IMR-90 (cell line): ENCODE results near the gene TUBB2B. TPM values are rescaled to one million over a fixed set of nuclear protein-coding genes. Genes with fewer than 3 reads are reported as not detected.

ENCODE experiments used
- ATAC-seq: fragments of 200-7000 bp; cut with Tn5 transposase; 2 replicates; pipeline ENCODE4 v1.9.1; 2020; ENCODE audit warnings: low read depth, mild to moderate bottlenecking, moderate library complexity
- BruUV-seq: library from RNA; stranded (reverse); fragments of 400-500 nt; replicated peaks from 2 replicates; lab custom pipeline; 2021; lab: Mats Ljungman, UMichigan
- CTCF ChIA-PET: fragments of 300-600 bp; formaldehyde crosslinking; extraction: SDS; loops from one replicate; lab custom pipeline; 2021; ENCODE audit warnings: antibody characterized with exemption; lab: Yijun Ruan, JAX
- POLR2A ChIA-PET: fragments of 300-600 bp; sonication (Branson Sonifier 250); formaldehyde crosslinking; loops from one replicate; lab custom pipeline; 2022; ENCODE audit warnings: antibody characterized with exemption; ENCODE audit not compliant: unreplicated experiment; lab: Charles Lee
- DNase-seq: peaks from one replicate; pipeline ENCODE4 v3.0.0; 2013
- H2AFZ ChIP-seq: replicated peaks from 2 replicates; pipeline ENCODE3; 2013; ENCODE audit warnings: low read length, mild to moderate bottlenecking; ENCODE audit not compliant: poor library complexity
- H2AK5ac ChIP-seq: 2 replicates; pipeline ENCODE4 v1.6.1; 2013; ENCODE audit warnings: low read depth, low read length, inconsistent platforms
- H2AK9ac ChIP-seq: replicated peaks from 2 replicates; pipeline ENCODE3; 2013; ENCODE audit warnings: mild to moderate bottlenecking, low read depth, low read length, moderate library complexity; ENCODE audit not compliant: poor library complexity
- H2BK120ac ChIP-seq: 2 replicates; pipeline ENCODE4 v1.6.1; 2013; ENCODE audit warnings: low read depth, low read length, inconsistent platforms
- H2BK15ac ChIP-seq: 3 replicates; pipeline ENCODE4 v1.6.1; 2013; ENCODE audit warnings: low read depth, low read length, inconsistent platforms
- H2BK20ac ChIP-seq: 2 replicates; pipeline ENCODE4 v1.6.1; 2013; ENCODE audit warnings: low read depth, mild to moderate bottlenecking, inconsistent platforms, low read length, moderate library complexity
- H2BK5ac ChIP-seq: 2 replicates; pipeline ENCODE4 v1.6.1; 2013; ENCODE audit warnings: mild to moderate bottlenecking, low read depth, low read length, inconsistent platforms; ENCODE audit not compliant: poor library complexity, severe bottlenecking
- H3K14ac ChIP-seq: replicated peaks from 2 replicates; pipeline ENCODE4 v1.6.1; 2013; ENCODE audit warnings: low read depth, low read length, inconsistent platforms
- H3K18ac ChIP-seq: 2 replicates; pipeline ENCODE4 v1.6.1; 2013; ENCODE audit warnings: low read depth, low read length, control low read depth
- H3K23ac ChIP-seq: 2 replicates; pipeline ENCODE4 v1.6.1; 2013; ENCODE audit warnings: low read depth, low read length, inconsistent platforms
- H3K27ac ChIP-seq: 2 replicates; pipeline ENCODE4 v1.5.1; 2013; ENCODE audit warnings: mild to moderate bottlenecking, control low read depth, low read length; ENCODE audit not compliant: insufficient read depth
- H3K27me3 ChIP-seq: 2 replicates; pipeline ENCODE4 v1.6.1; 2013; ENCODE audit warnings: low read length; ENCODE audit not compliant: control insufficient read depth, insufficient read depth
- H3K36me3 ChIP-seq: 2 replicates; pipeline ENCODE4 v1.6.1; 2013; ENCODE audit warnings: low read length, mixed read lengths; ENCODE audit not compliant: control insufficient read depth, insufficient read depth
- H3K4ac ChIP-seq: 2 replicates; pipeline ENCODE4 v1.6.1; 2013; ENCODE audit warnings: low read depth, low read length, inconsistent platforms
- H3K4me1 ChIP-seq: 2 replicates; pipeline ENCODE4 v1.6.1; 2013; ENCODE audit warnings: low read length, mixed read lengths; ENCODE audit not compliant: control insufficient read depth, insufficient read depth
- H3K4me2 ChIP-seq: 2 replicates; pipeline ENCODE4 v1.6.1; 2013; ENCODE audit warnings: low read depth, mild to moderate bottlenecking, control low read depth, low read length, moderate library complexity
- H3K4me3 ChIP-seq: 2 replicates; pipeline ENCODE4 v1.5.1; 2013; ENCODE audit warnings: low read depth, mild to moderate bottlenecking, control low read depth, low read length, moderate library complexity; ENCODE audit not compliant: insufficient read depth
- H3K56ac ChIP-seq: 2 replicates; pipeline ENCODE4 v1.6.1; 2013; ENCODE audit warnings: low read length, inconsistent platforms; ENCODE audit not compliant: insufficient read depth; ENCODE audit errors: extremely low read depth
- H3K79me1 ChIP-seq, 2 experiments: 2 replicates each; pipeline ENCODE4 v1.6.1; 2013; ENCODE audit warnings: low read length in 2 of 2, inconsistent platforms in 1 of 2, low read depth in 1 of 2
- H3K9ac ChIP-seq: 2 replicates; pipeline ENCODE4 v1.6.1; 2013; ENCODE audit warnings: low read depth, low read length, control low read depth
- H3K9me1 ChIP-seq: 2 replicates; pipeline ENCODE4 v1.6.1; 2013; ENCODE audit warnings: low read length, inconsistent platforms; ENCODE audit not compliant: insufficient read depth
- H3K9me3 ChIP-seq: 2 replicates; pipeline ENCODE4 v1.6.1; 2013; ENCODE audit warnings: low read length; ENCODE audit not compliant: control insufficient read depth, insufficient read depth
- H4K20me1 ChIP-seq: 2 replicates; pipeline ENCODE4 v1.6.1; 2013; ENCODE audit warnings: low read length, inconsistent platforms; ENCODE audit not compliant: insufficient read depth
- H4K5ac ChIP-seq: 2 replicates; pipeline ENCODE4 v1.6.1; 2013; ENCODE audit warnings: mild to moderate bottlenecking, low read depth, low read length, control low read depth
- H4K8ac ChIP-seq, 2 experiments: 2 replicates each; pipeline ENCODE4 v1.6.1; 2013; ENCODE audit warnings: low read depth in 2 of 2, low read length in 2 of 2, control low read depth in 1 of 2, inconsistent platforms in 1 of 2
- H4K91ac ChIP-seq: 2 replicates; pipeline ENCODE4 v1.6.1; 2013; ENCODE audit warnings: low read depth, low read length, inconsistent platforms; ENCODE audit not compliant: insufficient read depth
- BHLHE40 ChIP-seq: fragments of 150-350 bp; IDR thresholded peaks from 2 replicates; pipeline ENCODE4 v1.6.1; 2016; ENCODE audit warnings: mild to moderate bottlenecking, low read depth, low read length
- CEBPB ChIP-seq: IDR thresholded peaks from 2 replicates; pipeline ENCODE4 v1.6.1; 2012; ENCODE audit warnings: low read depth, low read length, improper control_type of control experiment
- CHD1 ChIP-seq: IDR thresholded peaks from 2 replicates; pipeline ENCODE4 v1.6.1; 2012; ENCODE audit warnings: low read depth, low read length, improper control_type of control experiment
- ELK1 ChIP-seq: fragments of 150-350 bp; IDR thresholded peaks from 2 replicates; pipeline ENCODE4 v1.6.1; 2016; ENCODE audit warnings: low read depth, mild to moderate bottlenecking, low read length, moderate library complexity, borderline replicate concordance
- FOS ChIP-seq: fragments of 150-350 bp; IDR thresholded peaks from 2 replicates; pipeline ENCODE4 v1.6.1; 2016; ENCODE audit warnings: low read depth, low read length
- MAFK ChIP-seq: IDR thresholded peaks from 2 replicates; pipeline ENCODE4 v1.6.1; 2012; ENCODE audit warnings: low read depth, low read length, improper control_type of control experiment
- MAZ ChIP-seq: IDR thresholded peaks from 2 replicates; pipeline ENCODE4 v1.6.1; 2012; ENCODE audit warnings: low read depth, mild to moderate bottlenecking, low read length, improper control_type of control experiment, moderate library complexity, borderline replicate concordance
- MXI1 ChIP-seq: IDR thresholded peaks from 2 replicates; pipeline ENCODE4 v1.6.1; 2012; ENCODE audit warnings: low read depth, mild to moderate bottlenecking, low read length, moderate library complexity, borderline replicate concordance
- NFE2L2 ChIP-seq: fragments of 150-350 bp; IDR thresholded peaks from 2 replicates; pipeline ENCODE4 v1.6.1; 2016; ENCODE audit warnings: low read depth, mild to moderate bottlenecking, low read length
- POLR2A ChIP-seq: IDR thresholded peaks from 2 replicates; pipeline ENCODE4 v1.6.1; 2012; ENCODE audit warnings: mild to moderate bottlenecking, low read depth, low read length
- RAD21 ChIP-seq: IDR thresholded peaks from 2 replicates; pipeline ENCODE4 v1.6.1; 2012; ENCODE audit warnings: low read length, improper control_type of control experiment
- RCOR1 ChIP-seq: IDR thresholded peaks from 2 replicates; pipeline ENCODE4 v1.6.1; 2012; ENCODE audit warnings: mild to moderate bottlenecking, low read length, improper control_type of control experiment; ENCODE audit not compliant: insufficient replicate concordance
- RFX5 ChIP-seq: IDR thresholded peaks from 2 replicates; pipeline ENCODE4 v1.8.0; 2012; ENCODE audit warnings: low read depth, mild to moderate bottlenecking, low read length, moderate library complexity
- SMC3 ChIP-seq: fragments of 150-350 bp; IDR thresholded peaks from 2 replicates; pipeline ENCODE4 v1.6.1; 2016; ENCODE audit warnings: low read depth, mild to moderate bottlenecking, antibody characterized with exemption, low read length, moderate library complexity
- USF2 ChIP-seq: fragments of 150-350 bp; IDR thresholded peaks from 2 replicates; pipeline ENCODE4 v1.6.1; 2017; ENCODE audit warnings: mild to moderate bottlenecking, antibody characterized with exemption, low read length, low read depth
- WGBS, 2 experiments: methylation state at CpG; one replicate each; pipeline versions ENCODE4 v1.1.5 to v1.1.7; 2013; ENCODE audit warnings: missing lambda C conversion rate in 2 of 2; ENCODE audit not compliant: insufficient read length in 1 of 2; ENCODE audit errors: extremely low coverage in 2 of 2; 5-methylcytosine and 5-hydroxymethylcytosine counted together
- dilution Hi-C: fragments of 300-500 bp; cut with HindIII; formaldehyde crosslinking; loops from one replicate; pipeline ENCODE4 v1.14.3; 2018; ENCODE audit warnings: low sequenced_read_pairs; ENCODE audit not compliant: unreplicated experiment
- in situ Hi-C: fragments of 300-500 bp; cut with MboI; formaldehyde crosslinking; loops from 3 replicates; pipeline ENCODE4 v1.14.3; 2019; ENCODE audit warnings: low sequenced_read_pairs, inconsistent platforms, mixed read lengths
- intact Hi-C: fragments of 100-400 bp; cut with micrococcal nuclease; formaldehyde crosslinking; loops from 2 replicates; pipeline ENCODE4 v1.10.0; 2022
- polyA plus RNA-seq, 3 experiments: library from polyadenylated mRNA; depleted of rRNA; stranded (reverse); fragments of >200 nt; gene quantifications; 2 replicates each; pipeline ENCODE4 v1.2.3, GENCODE V29; 2012; ENCODE audit warnings: low replicate concordance in 1 of 3
- total RNA-seq: library from RNA; depleted of rRNA; stranded (reverse); fragments of >200 nt; gene quantifications from 2 replicates; pipeline ENCODE4 v1.2.3, GENCODE V29; 2012

TUBB2B gene
- total and polyA plus RNA-seq, 2 of the 4 experiments (the other 2 are of a cell fraction): 13.6 to 21.1 TPM

- peak overlapping the region; percentile 26 to 69; a peak in 3 of 4 replicates for H4K8ac ChIP-seq
- H2BK5ac ChIP-seq: peak overlapping the region; percentile 81
- peak overlapping the region; percentile 83 for H3K14ac ChIP-seq
- H2AK5ac ChIP-seq: peak overlapping the region; percentile 65; the same call in 1 of the 2 replicates
- peak overlapping the region; percentile 68 for H3K27ac ChIP-seq
- peak overlapping the region; percentile 68; the same call in 2 of the 3 replicates for H2BK15ac ChIP-seq
- WGBS, 2 experiments: 18% methylated on average over 2 of the region's 14 CpGs; no CpG with 5 or more reads in 1 of the 2 experiments
- H3K4me1 ChIP-seq: peaks cover 18% of the 10 kb centered on the region
- ATAC-seq (peak; percentile 43), DNase-seq (peak; percentile 95)
- H2AK9ac ChIP-seq: peak overlapping the region; percentile 39
- H3K27me3 ChIP-seq: no peaks in the 10 kb centered on the region
- no peaks in the 10 kb centered on the region for H3K36me3 ChIP-seq
- H3K4me2 ChIP-seq: peak overlapping the region; percentile 45
- in situ Hi-C loops: no loop called here
- H2BK20ac ChIP-seq: peak overlapping the region; percentile 91
- dilution Hi-C loops: no loop called here
- no peak overlapping the region; the same call in 1 of the 2 replicates for H3K56ac ChIP-seq
- H3K9me1 ChIP-seq: peaks cover 6% of the 10 kb centered on the region
- intact Hi-C loops: loop anchor here (1.0 kb wide), 1 partner anchor 51 kb away; the partner anchor contains the start of gene TUBB2A
- peak overlapping the region; percentile 44 for H3K23ac ChIP-seq
- ChIA-PET POLR2A (no interaction called here), CTCF (interaction anchor here (0.6 to 0.8 kb wide), 4 partner anchors 15 to 802 kb away, joined by 3 read pairs; no protein-coding TSS in a partner anchor)
- no peaks in the 10 kb centered on the region for H4K20me1 ChIP-seq
- no peaks in the 10 kb centered on the region for H3K9me3 ChIP-seq
- BruUV-seq: no TSS peak
- no peak overlapping the region for H3K4me3 ChIP-seq
- H4K5ac ChIP-seq: peak overlapping the region; percentile 28; the same call in 1 of the 2 replicates
- peak overlapping the region; percentile 75 for H3K4ac ChIP-seq
- peak overlapping the region; percentile 56; the same call in 1 of the 2 replicates for H4K91ac ChIP-seq
- H2AFZ ChIP-seq: peak overlapping the region; percentile 88
- peak overlapping the region; percentile 36 for H3K18ac ChIP-seq
- H2BK120ac ChIP-seq: peak overlapping the region; percentile 66
- no peaks in the 10 kb centered on the region for H3K79me1 ChIP-seq
- H3K9ac ChIP-seq: peak overlapping the region; percentile 35; the same call in 1 of the 2 replicates
- TF ChIP-seq FOS: peak; percentile 48
- TF ChIP-seq MAFK: peak; percentile 61
- 0 out of 2 replicates have a peak, but pooled peaks have one; percentile 21 for TF ChIP-seq USF2
- TF ChIP-seq ELK1: no peak
- TF ChIP-seq POLR2A: no peak; the same call in 1 of the 2 replicates
- no peak; the same call in 1 of the 2 replicates for TF ChIP-seq MAZ
- TF ChIP-seq SMC3: no peak
- TF ChIP-seq RCOR1: no peak
- peak; percentile 74 for TF ChIP-seq CEBPB
- peak; percentile 43; the same call in 1 of the 2 replicates for TF ChIP-seq BHLHE40
- TF ChIP-seq CHD1: no peak; the same call in 1 of the 2 replicates
- peak; percentile 57; the same call in 1 of the 2 replicates for TF ChIP-seq NFE2L2
- TF ChIP-seq RFX5: no peak
- TF ChIP-seq MXI1: no peak
- TF ChIP-seq RAD21: no peak
These were observed 19.2 kb downstream of the TUBB2B start for GRCh38 chr6:3208098-3208774.
